Smooth muscle cell of the coronary artery (primary cell): ENCODE measurements around the gene TRMT11. TPM values are rescaled to one million over a fixed set of nuclear protein-coding genes. Genes with fewer than 3 reads are reported as not detected.

Experiments used
- total RNA-seq: library from RNA; depleted of rRNA; stranded (reverse); fragments of >200 nt; gene quantifications from 2 replicates; pipeline ENCODE4 v1.2.3, GENCODE V29; 2014; ENCODE audit warnings: low replicate concordance

The TRMT11 gene
- 12.5 and 18.6 TPM in 2 replicates for total RNA-seq

DNA sequence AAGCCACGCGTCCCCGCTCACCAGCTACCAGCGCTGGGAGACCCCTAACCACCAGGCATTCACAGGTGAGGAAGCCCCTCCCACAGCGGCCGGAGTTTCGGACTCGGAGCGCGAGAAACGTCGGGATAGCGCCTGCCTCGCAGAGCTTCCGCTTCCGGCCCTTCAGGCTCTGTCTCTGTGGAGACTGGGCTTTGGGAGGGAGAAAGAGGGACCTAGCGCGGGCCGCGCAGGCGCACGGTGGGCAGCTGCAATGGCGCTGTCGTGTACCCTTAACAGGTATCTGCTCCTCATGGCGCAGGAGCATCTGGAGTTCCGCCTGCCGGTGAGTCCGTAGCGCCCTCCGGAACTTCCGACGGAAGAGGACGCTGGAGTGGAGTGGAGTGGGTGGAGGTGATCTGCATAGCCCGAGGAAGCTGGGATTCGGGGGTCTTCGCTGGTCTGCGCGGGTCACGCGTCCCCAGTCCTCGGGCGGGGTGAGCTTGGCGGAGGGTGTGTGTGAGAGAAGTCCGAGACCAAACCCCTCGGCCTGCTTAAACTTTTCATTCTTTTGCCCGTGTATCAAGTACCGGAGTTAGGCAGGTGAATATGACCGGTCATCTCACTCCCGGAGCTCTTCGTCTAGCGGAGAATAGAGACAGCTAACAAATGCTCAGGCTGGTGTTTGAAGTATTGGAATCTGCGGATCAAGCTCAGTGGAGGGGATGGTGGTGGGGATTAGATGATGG lies at the start of gene TRMT11:
Gene TRMT11 (plus strand): TSS at position 240 of the 725 bp plus-strand sequence. CDS start 11 bp downstream, at position 251.

GRCh38 chr6:125956506-125957390 lies 29.6 kb upstream of the TRMT11 start, which contains the start of gene HINT3:
Gene HINT3, plus strand, starts transcription at chr6:125956770. Its CDS starts 208 bp downstream, at chr6:125956978.

Other genes with a start within 250 kb of the TRMT11 start
- gene HEY2, start 236.9 kb upstream of the TRMT11 start, total RNA-seq: under 0.01 and 4.9 TPM in 2 replicates
- 114 and 119 TPM in 2 replicates for gene NCOA7, start 195.6 kb upstream of the TRMT11 start, total RNA-seq
- gene HINT3, start 29.8 kb upstream of the TRMT11 start, total RNA-seq: 9.1 and 18.0 TPM in 2 replicates